ENCODE data around the gene THSD1.

GRCh38 chr13:52385870-52386269, 20.1 kb downstream of the THSD1 start:
- TF ChIP-seq SPI1 (IDR thresholded peaks at IDR 0.05; ENCODE audit: low read depth, low read length), result no peak
- TF ChIP-seq POLR2A (IDR thresholded peaks at IDR 0.05; ENCODE audit: low read depth, low read length), result no peak
- no peak for TF ChIP-seq PAX5 (IDR thresholded peaks at IDR 0.05; ENCODE audit: insufficient read depth, low read length, severe bottlenecking)
- TF ChIP-seq POLR2AphosphoS5 (IDR thresholded peaks at IDR 0.05; ENCODE audit: low read depth, low read length), result no peak

Data from GM12891 (cell line).